IPS-15b (cell line): Measurements from ENCODE around the gene SERF2.
"Not testable (repeated sequence)": the region's sequence is repeated elsewhere in the genome, so short reads cannot be mapped to it uniquely, and the experiment has no call there.

Source experiments
- H3K27me3 ChIP-seq: one replicate; pipeline ENCODE4 v1.6.1; 2013; ENCODE audit warnings: low read length; ENCODE audit not compliant: control insufficient read depth, insufficient read depth
- H3K36me3 ChIP-seq: one replicate; pipeline ENCODE4 v1.6.1; 2013; ENCODE audit warnings: low read length; ENCODE audit not compliant: control insufficient read depth, insufficient read depth
- H3K4me1 ChIP-seq: one replicate; pipeline ENCODE4 v1.6.1; 2013; ENCODE audit warnings: mild to moderate bottlenecking, low read length; ENCODE audit not compliant: control insufficient read depth, insufficient read depth
- H3K4me3 ChIP-seq: one replicate; pipeline ENCODE4 v1.5.1; 2013; ENCODE audit warnings: low read depth, low read length
- H3K9ac ChIP-seq: one replicate; pipeline ENCODE4 v1.6.1; 2013; ENCODE audit warnings: low read depth, mild to moderate bottlenecking, low read length
- H3K9me3 ChIP-seq: one replicate; pipeline ENCODE4 v1.6.1; 2013; ENCODE audit warnings: mild to moderate bottlenecking, low read length; ENCODE audit not compliant: control insufficient read depth, insufficient read depth

Gene SERF2

GRCh38 chr15:43824302-43825246 lies 32.5 kb downstream of the SERF2 start, which contains the start of gene MFAP1:
Gene MFAP1, minus strand, starts transcription at chr15:43824690. Its CDS starts 121 bp downstream, at chr15:43824569.
- H3K9ac ChIP-seq: peak within 1 kb of the TSS; percentile 88
- H3K27me3 ChIP-seq: peaks cover 9% of the 10 kb centered on the region
- H3K9me3 ChIP-seq: no peaks in the 10 kb centered on the region
- H3K4me3 ChIP-seq: peak within 1 kb of the TSS; percentile 92
- peaks cover 4% of the 10 kb centered on the region for H3K36me3 ChIP-seq
- H3K4me1 ChIP-seq: no peaks in the 10 kb centered on the region

- not testable (repeated sequence) for H3K27me3 ChIP-seq, H3K4me3 ChIP-seq, H3K36me3 ChIP-seq, H3K4me1 ChIP-seq, H3K9ac ChIP-seq, H3K9me3 ChIP-seq
Measured at GRCh38 chr15:43825305-43825704, 33.2 kb downstream of the SERF2 start.

GRCh38 chr15:43826029-43826507 lies 33.9 kb downstream of the SERF2 start:
- Histone ChIP-seq H3K9me3 (no peaks in the 10 kb centered on the region), H3K36me3 (peaks cover 2% of the 10 kb centered on the region), H3K27me3 (peaks cover 9% of the 10 kb centered on the region), H3K4me3 (no peak overlapping the region), H3K4me1 (no peaks in the 10 kb centered on the region), H3K9ac (no peak overlapping the region)

GRCh38 chr15:43826508-43827341 lies 34.6 kb downstream of the SERF2 start, which contains the start of gene WDR76:
Gene WDR76, plus strand, starts transcription at chr15:43827002. Its CDS starts 31 bp downstream, at chr15:43827033.
- Histone ChIP-seq H3K9ac (peak within 1 kb of the TSS; percentile 3), H3K27me3 (peaks cover 9% of the 10 kb centered on the region), H3K4me1 (no peaks in the 10 kb centered on the region), H3K4me3 (peak within 1 kb of the TSS; percentile 58), H3K36me3 (peaks cover 2% of the 10 kb centered on the region), H3K9me3 (no peaks in the 10 kb centered on the region)

GRCh38 chr15:43828061-43828657 lies 36.0 kb downstream of the SERF2 start:
- Histone ChIP-seq H3K9ac (no peak overlapping the region), H3K36me3 (peaks cover 2% of the 10 kb centered on the region), H3K4me3 (no peak overlapping the region), H3K9me3 (no peaks in the 10 kb centered on the region), H3K4me1 (no peaks in the 10 kb centered on the region), H3K27me3 (peaks cover 9% of the 10 kb centered on the region)

- not testable (repeated sequence) for H3K36me3 ChIP-seq, H3K9me3 ChIP-seq, H3K9ac ChIP-seq, H3K4me1 ChIP-seq, H3K4me3 ChIP-seq, H3K27me3 ChIP-seq
Measured at GRCh38 chr15:43829951-43830540, 37.9 kb downstream of the SERF2 start.

GRCh38 chr15:43830691-43831275 lies 38.7 kb downstream of the SERF2 start:
- not testable (repeated sequence) for H3K36me3 ChIP-seq, H3K9me3 ChIP-seq, H3K27me3 ChIP-seq, H3K4me1 ChIP-seq, H3K4me3 ChIP-seq, H3K9ac ChIP-seq

GRCh38 chr15:43831519-43832052 lies 39.5 kb downstream of the SERF2 start:
- not testable (repeated sequence) for H3K4me3 ChIP-seq, H3K36me3 ChIP-seq, H3K9ac ChIP-seq, H3K27me3 ChIP-seq, H3K9me3 ChIP-seq, H3K4me1 ChIP-seq

GRCh38 chr15:43832485-43832884 lies 40.4 kb downstream of the SERF2 start:
- H3K27me3 ChIP-seq, H3K4me1 ChIP-seq, H3K9ac ChIP-seq, H3K9me3 ChIP-seq, H3K4me3 ChIP-seq, H3K36me3 ChIP-seq: not testable (repeated sequence)

GRCh38 chr15:43845421-43845820 lies 53.3 kb downstream of the SERF2 start:
- H3K9ac ChIP-seq: no peak overlapping the region
- H3K4me1 ChIP-seq: no peaks in the 10 kb centered on the region
- no peaks in the 10 kb centered on the region for H3K27me3 ChIP-seq
- no peak overlapping the region for H3K4me3 ChIP-seq
- no peaks in the 10 kb centered on the region for H3K36me3 ChIP-seq
- no peaks in the 10 kb centered on the region for H3K9me3 ChIP-seq
